Iris pigment epithelial cell (primary cell): ENCODE data around the gene PDE10A.
"Not testable (repeated sequence)": the region's sequence is repeated elsewhere in the genome, so short reads cannot be mapped to it uniquely, and the experiment has no call there.

ENCODE experiments used
- DNase-seq: peaks from one replicate; pipeline ENCODE4 v3.0.0-alpha.2; 2011; ENCODE audit warnings: low read depth

Gene PDE10A

GRCh38 chr6:165585060-165585459 is 78.0 kb downstream of the PDE10A start:
- no peak for DNase-seq

- DNase-seq = no peak
Observed at GRCh38 chr6:165584541-165584940, 78.5 kb downstream of the PDE10A start.

GRCh38 chr6:165581678-165582077 is 81.4 kb downstream of the PDE10A start:
- no peak for DNase-seq

GRCh38 chr6:165580136-165580535 is 82.9 kb downstream of the PDE10A start:
- peak; percentile 21 for DNase-seq

- no peak for DNase-seq
Observed at GRCh38 chr6:165579151-165579550, 83.9 kb downstream of the PDE10A start.

GRCh38 chr6:165577556-165577955 is 85.5 kb downstream of the PDE10A start:
- DNase-seq = no peak

- peak; percentile 6 for DNase-seq
Observed at GRCh38 chr6:165575158-165575549, 87.9 kb downstream of the PDE10A start.

GRCh38 chr6:165574220-165575157 is 88.6 kb downstream of the PDE10A start:
- peak; percentile 4 for DNase-seq

GRCh38 chr6:165573671-165574070 is 89.4 kb downstream of the PDE10A start:
- peak; percentile 46 for DNase-seq

- peak; percentile 17 for DNase-seq
Observed at GRCh38 chr6:165571721-165572132, 91.3 kb downstream of the PDE10A start.

GRCh38 chr6:165571068-165571682 is 91.9 kb downstream of the PDE10A start:
- peak; percentile 42 for DNase-seq

GRCh38 chr6:165568326-165568725 is 94.7 kb downstream of the PDE10A start:
- DNase-seq = no peak

GRCh38 chr6:165566088-165566828 is 96.8 kb downstream of the PDE10A start:
- no peak for DNase-seq

GRCh38 chr6:165562421-165563090 is 100.5 kb downstream of the PDE10A start:
- no peak for DNase-seq

GRCh38 chr6:165559632-165560031 is 103.4 kb downstream of the PDE10A start:
- DNase-seq = no peak

- DNase-seq = not testable (repeated sequence)
Observed at GRCh38 chr6:165558097-165558496, 104.9 kb downstream of the PDE10A start.

GRCh38 chr6:165557674-165558073 is 105.4 kb downstream of the PDE10A start:
- no peak for DNase-seq

- peak; percentile 18 for DNase-seq
Observed at GRCh38 chr6:165556116-165556843, 106.8 kb downstream of the PDE10A start.

GRCh38 chr6:165554644-165555043 is 108.4 kb downstream of the PDE10A start:
- not testable (repeated sequence) for DNase-seq

GRCh38 chr6:165552248-165552736 is 110.7 kb downstream of the PDE10A start:
- no peak for DNase-seq

GRCh38 chr6:165551828-165552227 is 111.2 kb downstream of the PDE10A start:
- no peak for DNase-seq
